ENCODE results near the gene NELFCD. TPM values are rescaled to one million over a fixed set of nuclear protein-coding genes. Genes with fewer than 3 reads are reported as not detected.

NELFCD gene
- total and polyA plus RNA-seq, 2 donors (not counting 1 experiment from before 2014, with no cell fraction given) = 80.2 to 107 TPM

DNA sequence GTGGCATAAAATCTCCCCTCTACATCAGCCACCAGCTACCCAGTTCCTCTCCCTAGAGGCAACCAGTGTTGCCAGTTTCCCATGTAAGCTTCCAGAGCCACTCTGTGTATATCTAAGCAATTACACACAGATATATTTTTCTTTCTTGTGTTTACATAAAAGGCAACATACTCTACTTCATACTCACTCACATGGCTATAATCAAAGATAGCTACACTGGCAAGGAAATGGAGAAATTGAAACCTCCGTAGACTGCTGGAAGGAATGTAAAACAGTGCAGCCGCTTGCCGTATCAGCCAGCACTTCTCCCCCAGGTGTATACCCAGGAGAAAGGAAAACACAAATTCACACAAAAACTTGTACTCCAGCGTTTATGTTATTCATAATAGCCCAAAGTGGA is 38.5 kb upstream of the NELFCD start:
- no peaks in the 10 kb centered on the region for H4K20me1 ChIP-seq (ENCODE audit: control insufficient read depth, insufficient read depth, low read length, poor library complexity, severe bottlenecking)
- intact Hi-C loops (cut with micrococcal nuclease) = no loop called here
- peaks cover 20 to 21% of the 10 kb centered on the region in 2 donors for H3K4me1 ChIP-seq (ENCODE audit: control insufficient read depth in 2 of 2, insufficient read depth in 2 of 2, low read length in 2 of 2)
- H2AFZ ChIP-seq (ENCODE audit: insufficient read depth, low read depth, low read length, poor library complexity, severe bottlenecking) = no peak overlapping the region
- H3K9ac ChIP-seq (ENCODE audit: low read length) = no peak overlapping the region
- no peaks in the 10 kb centered on the region for H3K36me3 ChIP-seq (replicated peaks in 1 of 2; ENCODE audit: control extremely low read depth in 1 of 2, control insufficient read depth in 1 of 2, extremely low read depth in 1 of 2, insufficient read depth in 2 of 2, low read length in 1 of 2)
- H3K27me3 Mint-ChIP-seq = no peaks in the 10 kb centered on the region
- no peak overlapping the region for H3K27ac ChIP-seq (ENCODE audit: low read length in 2 of 2)
- no peak overlapping the region for H3K4me3 Mint-ChIP-seq
- peaks cover 18% of the 10 kb centered on the region for H3K4me1 Mint-ChIP-seq
- TF ChIP-seq, protein P1, sequence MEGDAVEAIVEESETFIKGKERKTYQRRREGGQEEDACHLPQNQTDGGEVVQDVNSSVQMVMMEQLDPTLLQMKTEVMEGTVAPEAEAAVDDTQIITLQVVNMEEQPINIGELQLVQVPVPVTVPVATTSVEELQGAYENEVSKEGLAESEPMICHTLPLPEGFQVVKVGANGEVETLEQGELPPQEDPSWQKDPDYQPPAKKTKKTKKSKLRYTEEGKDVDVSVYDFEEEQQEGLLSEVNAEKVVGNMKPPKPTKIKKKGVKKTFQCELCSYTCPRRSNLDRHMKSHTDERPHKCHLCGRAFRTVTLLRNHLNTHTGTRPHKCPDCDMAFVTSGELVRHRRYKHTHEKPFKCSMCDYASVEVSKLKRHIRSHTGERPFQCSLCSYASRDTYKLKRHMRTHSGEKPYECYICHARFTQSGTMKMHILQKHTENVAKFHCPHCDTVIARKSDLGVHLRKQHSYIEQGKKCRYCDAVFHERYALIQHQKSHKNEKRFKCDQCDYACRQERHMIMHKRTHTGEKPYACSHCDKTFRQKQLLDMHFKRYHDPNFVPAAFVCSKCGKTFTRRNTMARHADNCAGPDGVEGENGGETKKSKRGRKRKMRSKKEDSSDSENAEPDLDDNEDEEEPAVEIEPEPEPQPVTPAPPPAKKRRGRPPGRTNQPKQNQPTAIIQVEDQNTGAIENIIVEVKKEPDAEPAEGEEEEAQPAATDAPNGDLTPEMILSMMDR (IDR thresholded peaks at IDR 0.05) = no peak
- TF ChIP-seq EZH2 (IDR thresholded peaks at IDR 0.05; ENCODE audit: borderline replicate concordance, insufficient read depth, low read depth, low read length, poor library complexity, severe bottlenecking) = no peak
- no peak overlapping the region for H3K4me2 ChIP-seq (replicated peaks; ENCODE audit: low read depth, low read length, poor library complexity, severe bottlenecking)
- no peaks in the 10 kb centered on the region for H3K79me2 ChIP-seq (ENCODE audit: control insufficient read depth, insufficient read depth, low read length)
- H3K9me3 Mint-ChIP-seq (ENCODE audit: insufficient read depth) = no peaks in the 10 kb centered on the region
- ChIA-PET POLR2A (no interaction called here), CTCF (no interaction called here)
- H3K9me3 ChIP-seq (ENCODE audit: control extremely low read depth in 1 of 3, control insufficient read depth in 2 of 3, insufficient read depth in 1 of 3, low read length in 2 of 3) = peaks cover 0 to under 1% (median 0%) of the 10 kb centered on the region in 3 donors
- H3K27me3 ChIP-seq (replicated peaks in 1 of 4; ENCODE audit: control extremely low read depth in 1 of 4, control insufficient read depth in 3 of 4, insufficient read depth in 4 of 4, low read length in 3 of 4) = no peaks in the 10 kb centered on the region
- no peak overlapping the region for H3K4me3 ChIP-seq (ENCODE audit: control extremely low read depth in 1 of 5, extremely low read depth in 1 of 5, insufficient read depth in 1 of 5, low read depth in 2 of 5, low read length in 4 of 5)
- no peak overlapping the region for H3K27ac Mint-ChIP-seq
- ATAC-seq (ENCODE audit: low read depth) = no peak
- WGBS (ENCODE audit: insufficient coverage) = 100% methylated on average over 2 of the region's 4 CpGs
- no peak for DNase-seq

DNA sequence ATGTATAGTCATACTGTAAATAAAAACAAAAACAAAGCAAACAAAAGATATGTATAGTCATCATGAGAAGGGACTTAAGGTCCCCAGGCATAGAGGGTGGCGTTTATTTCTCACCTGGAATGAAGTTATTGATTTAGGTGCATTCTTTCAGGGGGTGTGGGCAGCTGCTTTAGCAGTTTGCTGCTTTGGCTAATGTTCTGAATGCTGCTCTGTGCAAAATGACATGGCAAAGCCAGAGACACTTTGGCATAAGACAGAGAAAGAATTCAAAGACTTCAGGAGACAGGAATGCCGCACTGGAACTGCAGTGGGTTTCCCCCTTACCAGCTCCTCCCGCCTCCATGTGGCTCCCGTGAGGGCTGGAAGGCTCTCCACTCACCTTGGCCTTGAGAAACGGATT is 36.4 kb upstream of the NELFCD start:
- H3K27me3 Mint-ChIP-seq = no peaks in the 10 kb centered on the region
- ATAC-seq (ENCODE audit: low read depth) (no peak), DNase-seq (no peak)
- no peaks in the 10 kb centered on the region for H3K9me3 Mint-ChIP-seq (ENCODE audit: insufficient read depth)
- H3K9me3 ChIP-seq (ENCODE audit: control extremely low read depth in 1 of 3, control insufficient read depth in 2 of 3, insufficient read depth in 1 of 3, low read length in 2 of 3) = no peaks in the 10 kb centered on the region
- no peak overlapping the region for H3K9ac ChIP-seq (ENCODE audit: low read length)
- CTCF ChIA-PET = no interaction called here
- peaks cover 7% of the 10 kb centered on the region for H3K4me1 Mint-ChIP-seq
- no peak overlapping the region for H3K4me3 Mint-ChIP-seq
- intact Hi-C loops (cut with micrococcal nuclease) = no loop called here
- 98% methylated on average over 5 of the region's 5 CpGs for WGBS (ENCODE audit: insufficient coverage)
- H3K79me2 ChIP-seq (ENCODE audit: control insufficient read depth, insufficient read depth, low read length) = no peaks in the 10 kb centered on the region
- no peak overlapping the region for H3K4me2 ChIP-seq (replicated peaks; ENCODE audit: low read depth, low read length, poor library complexity, severe bottlenecking)
- POLR2A ChIA-PET = no interaction called here
- H3K27me3 ChIP-seq (replicated peaks in 1 of 4; ENCODE audit: control extremely low read depth in 1 of 4, control insufficient read depth in 3 of 4, insufficient read depth in 4 of 4, low read length in 3 of 4) = no peaks in the 10 kb centered on the region
- peaks cover 9% of the 10 kb centered on the region in 2 donors for H3K4me1 ChIP-seq (ENCODE audit: control insufficient read depth in 2 of 2, insufficient read depth in 2 of 2, low read length in 2 of 2)
- H2AFZ ChIP-seq (ENCODE audit: insufficient read depth, low read depth, low read length, poor library complexity, severe bottlenecking) = no peak overlapping the region
- no peaks in the 10 kb centered on the region for H3K36me3 ChIP-seq (replicated peaks in 1 of 2; ENCODE audit: control extremely low read depth in 1 of 2, control insufficient read depth in 1 of 2, extremely low read depth in 1 of 2, insufficient read depth in 2 of 2, low read length in 1 of 2)
- H4K20me1 ChIP-seq (ENCODE audit: control insufficient read depth, insufficient read depth, low read length, poor library complexity, severe bottlenecking) = no peaks in the 10 kb centered on the region
- no peak overlapping the region for H3K4me3 ChIP-seq (ENCODE audit: control extremely low read depth in 1 of 5, extremely low read depth in 1 of 5, insufficient read depth in 1 of 5, low read depth in 2 of 5, low read length in 4 of 5)
- H3K27ac Mint-ChIP-seq = no peak overlapping the region
- no peak for TF ChIP-seq EZH2 (IDR thresholded peaks at IDR 0.05; ENCODE audit: borderline replicate concordance, insufficient read depth, low read depth, low read length, poor library complexity, severe bottlenecking)
- TF ChIP-seq, protein P1 (IDR thresholded peaks at IDR 0.05) = no peak
- H3K27ac ChIP-seq (ENCODE audit: low read length in 2 of 2) = no peak overlapping the region
